Measurements from ENCODE around the gene SMARCA4. TPM values are rescaled to one million over a fixed set of nuclear protein-coding genes. Genes with fewer than 3 reads are reported as not detected.
A peak's percentile ranks its signal among the peaks of the same experiment; 100 is the strongest.

The SMARCA4 gene
- total RNA-seq, 4 donors from 2014 or later: 81.9 to 460 (median 118) TPM

DNA sequence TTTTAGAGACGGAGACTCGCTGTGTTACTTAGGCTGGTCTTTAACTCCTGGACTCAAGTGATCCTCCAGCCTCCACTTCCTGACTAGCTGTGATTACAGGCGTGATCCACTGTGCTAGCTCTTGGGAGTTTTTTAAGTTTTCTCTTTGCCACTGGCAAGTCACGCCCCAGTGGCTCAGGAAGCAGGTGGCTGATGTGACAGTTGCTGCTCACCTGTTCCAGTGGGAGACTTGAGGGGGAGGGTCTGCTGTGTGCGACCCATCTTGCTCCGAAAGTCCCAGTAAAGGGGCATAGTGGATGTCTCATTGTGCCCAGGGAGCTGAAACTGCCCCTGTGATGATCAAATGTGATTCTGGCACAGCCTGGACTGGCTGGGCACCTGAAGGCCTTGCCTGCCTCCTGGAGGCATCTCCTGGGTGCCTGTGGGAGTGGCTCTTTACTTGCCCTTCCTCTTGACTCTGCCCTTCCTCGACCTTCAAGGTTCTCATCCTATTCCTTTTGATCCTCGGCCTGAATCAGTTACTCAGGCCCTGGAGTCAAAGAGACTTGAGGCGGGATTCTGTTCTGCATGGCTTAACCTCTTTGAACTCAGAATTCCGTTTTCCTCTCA lies 7.8 kb downstream of the SMARCA4 start:
- Histone ChIP-seq H3K4me1 (peaks cover 0 to 19% (median 16%) of the 10 kb centered on the region in 4 donors), H3K36me3 (no peaks in the 10 kb centered on the region), H3K9me3 (no peaks in the 10 kb centered on the region), H3K27ac (peak overlapping the region; percentile 7 to 71 (median 59)), H3K4me3 (no peak overlapping the region), H3K27me3 (no peaks in the 10 kb centered on the region)
- 42 to 44% methylated on average over 5 to 10 of the region's 10 CpGs for WGBS, 2 donors (ENCODE audit: low coverage in 1 of 2)
- intact Hi-C loops (cut with DNase I; ENCODE audit: low total_unique reads): no loop called here
- in situ Hi-C loops (cut with MboI; ENCODE audit: low pct_ligation_motif_present in 1 of 4, low pct_unique_long_range_greater_than_20kb in 1 of 4, low sequenced_read_pairs in 3 of 4): no loop called here
- TF ChIP-seq, protein P1, sequence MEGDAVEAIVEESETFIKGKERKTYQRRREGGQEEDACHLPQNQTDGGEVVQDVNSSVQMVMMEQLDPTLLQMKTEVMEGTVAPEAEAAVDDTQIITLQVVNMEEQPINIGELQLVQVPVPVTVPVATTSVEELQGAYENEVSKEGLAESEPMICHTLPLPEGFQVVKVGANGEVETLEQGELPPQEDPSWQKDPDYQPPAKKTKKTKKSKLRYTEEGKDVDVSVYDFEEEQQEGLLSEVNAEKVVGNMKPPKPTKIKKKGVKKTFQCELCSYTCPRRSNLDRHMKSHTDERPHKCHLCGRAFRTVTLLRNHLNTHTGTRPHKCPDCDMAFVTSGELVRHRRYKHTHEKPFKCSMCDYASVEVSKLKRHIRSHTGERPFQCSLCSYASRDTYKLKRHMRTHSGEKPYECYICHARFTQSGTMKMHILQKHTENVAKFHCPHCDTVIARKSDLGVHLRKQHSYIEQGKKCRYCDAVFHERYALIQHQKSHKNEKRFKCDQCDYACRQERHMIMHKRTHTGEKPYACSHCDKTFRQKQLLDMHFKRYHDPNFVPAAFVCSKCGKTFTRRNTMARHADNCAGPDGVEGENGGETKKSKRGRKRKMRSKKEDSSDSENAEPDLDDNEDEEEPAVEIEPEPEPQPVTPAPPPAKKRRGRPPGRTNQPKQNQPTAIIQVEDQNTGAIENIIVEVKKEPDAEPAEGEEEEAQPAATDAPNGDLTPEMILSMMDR (IDR thresholded peaks at IDR 0.05): peak in 2 of 5 experiments; percentile 20 to 46
- TF ChIP-seq POLR2AphosphoS5 (IDR thresholded peaks at IDR 0.05) (no peak), EP300 (IDR thresholded peaks at IDR 0.05; ENCODE audit: low read depth) (no peak)
- DNase-seq: peak; percentile 39

DNA sequence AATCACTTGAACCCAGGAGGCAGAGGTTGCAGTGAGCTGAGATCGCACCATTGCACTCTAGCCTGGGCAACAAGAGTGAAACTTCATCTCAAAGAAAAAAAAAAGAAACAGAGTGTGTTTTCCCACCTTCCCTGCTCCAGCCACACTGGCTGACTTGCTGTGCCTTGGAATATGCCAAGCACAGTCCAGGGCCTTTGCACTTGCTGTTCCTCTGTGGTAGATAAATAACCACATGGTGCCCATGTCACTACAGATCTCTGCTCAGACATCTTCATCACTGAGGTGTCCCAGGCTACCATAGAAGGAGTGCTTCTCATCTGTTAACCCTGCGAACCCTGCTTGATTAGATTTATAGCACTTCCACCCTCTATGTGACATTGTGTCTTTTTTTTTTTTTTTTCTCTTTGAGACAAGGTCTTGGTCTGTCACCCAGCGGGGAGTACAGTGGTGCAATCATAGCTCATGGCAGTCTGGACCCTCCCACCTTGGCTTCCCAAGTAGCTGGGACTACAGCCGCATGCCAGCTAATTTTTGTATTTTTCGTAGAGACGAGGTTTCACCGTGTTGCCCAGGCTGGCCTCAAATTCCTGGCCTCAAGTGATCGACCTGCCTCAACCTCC lies 10.4 kb downstream of the SMARCA4 start:
- H3K4me1 ChIP-seq: peaks cover 4 to 32% (median 26%) of the 10 kb centered on the region in 4 donors
- intact Hi-C loops (cut with DNase I; ENCODE audit: low total_unique reads): no loop called here
- no peaks in the 10 kb centered on the region for H3K36me3 ChIP-seq
- 72 to 94% methylated on average over 2 to 8 of the region's 8 CpGs for WGBS, 2 donors (ENCODE audit: low coverage in 1 of 2)
- no peak overlapping the region for H3K4me3 ChIP-seq
- DNase-seq: no peak
- no peak overlapping the region for H3K27ac ChIP-seq
- TF ChIP-seq, protein P1 (IDR thresholded peaks at IDR 0.05): no peak
- TF ChIP-seq EP300 (IDR thresholded peaks at IDR 0.05; ENCODE audit: low read depth) (no peak), POLR2A (IDR thresholded peaks at IDR 0.05) (no peak), POLR2AphosphoS5 (IDR thresholded peaks at IDR 0.05) (no peak)
- H3K9me3 ChIP-seq: no peaks in the 10 kb centered on the region
- H3K27me3 ChIP-seq: no peaks in the 10 kb centered on the region
- in situ Hi-C loops (cut with MboI; ENCODE audit: low pct_ligation_motif_present in 1 of 4, low pct_unique_long_range_greater_than_20kb in 1 of 4, low sequenced_read_pairs in 3 of 4): no loop called here

DNA sequence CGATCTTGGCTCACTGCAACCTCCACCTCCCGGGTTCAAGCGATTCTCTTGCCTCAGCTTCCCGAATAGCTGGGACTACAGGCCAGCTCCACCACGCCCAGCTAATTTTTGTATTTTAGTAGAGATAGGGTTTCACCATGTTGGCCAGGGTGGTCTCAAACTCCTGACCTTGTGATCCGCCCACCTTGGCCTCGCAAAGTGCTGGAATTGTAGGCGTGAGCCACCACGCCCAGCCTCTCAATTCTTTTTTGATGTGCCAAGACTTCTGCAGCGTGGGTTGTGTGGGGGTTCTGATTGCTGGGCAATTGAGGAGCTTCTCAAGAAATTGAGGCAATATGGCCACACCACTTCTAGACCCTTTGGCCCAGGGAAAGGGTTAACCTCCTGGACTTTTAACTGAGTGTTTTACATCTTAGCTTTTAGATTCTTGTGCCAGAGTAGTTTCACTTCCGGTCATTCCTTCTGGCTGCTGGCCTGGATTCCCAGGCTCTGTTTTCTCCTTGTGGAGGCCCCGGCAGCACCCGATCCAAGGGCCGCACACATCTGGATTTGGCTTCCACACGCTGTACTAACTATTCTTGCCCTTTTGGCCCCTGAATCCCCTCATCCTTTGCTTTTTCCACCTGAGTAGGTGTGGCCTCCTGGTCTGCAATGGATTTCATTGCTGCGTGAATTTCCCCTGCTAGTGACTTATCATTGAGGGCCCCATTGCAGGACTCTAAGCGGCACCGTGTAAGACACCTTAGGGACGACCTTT lies 14.7 kb downstream of the SMARCA4 start:
- 51 to 74% methylated on average over 7 to 19 of the region's 19 CpGs for WGBS, 2 donors (ENCODE audit: low coverage in 1 of 2)
- peak overlapping the region in 1 of 4 donors; percentile 2 for H3K4me3 ChIP-seq

More for the DNA sequence above, 14.7 kb downstream of the SMARCA4 start:
- intact Hi-C loops (cut with DNase I; ENCODE audit: low total_unique reads) (no loop called here), in situ Hi-C loops (cut with MboI; ENCODE audit: low pct_ligation_motif_present in 1 of 4, low pct_unique_long_range_greater_than_20kb in 1 of 4, low sequenced_read_pairs in 3 of 4) (no loop called here)
- Histone ChIP-seq H3K9me3 (no peaks in the 10 kb centered on the region), H3K27me3 (no peaks in the 10 kb centered on the region), H3K36me3 (no peaks in the 10 kb centered on the region), H3K4me1 (peaks cover 12 to 25% (median 18%) of the 10 kb centered on the region in 4 donors), H3K27ac (peak overlapping the region; percentile 42 to 74 (median 65))
- no peak for DNase-seq
- TF ChIP-seq POLR2A (IDR thresholded peaks at IDR 0.05): no peak
- no peak for TF ChIP-seq POLR2AphosphoS5 (IDR thresholded peaks at IDR 0.05)
- TF ChIP-seq EP300 (IDR thresholded peaks at IDR 0.05; ENCODE audit: low read depth): no peak
- TF ChIP-seq, protein P1 (IDR thresholded peaks at IDR 0.05): no peak
